ENCODE measurements around the gene RGL3.
"Not testable (repeated sequence)": the region's sequence is repeated elsewhere in the genome, so short reads cannot be mapped to it uniquely, and the experiment has no call there.

RGL3 gene

DNA sequence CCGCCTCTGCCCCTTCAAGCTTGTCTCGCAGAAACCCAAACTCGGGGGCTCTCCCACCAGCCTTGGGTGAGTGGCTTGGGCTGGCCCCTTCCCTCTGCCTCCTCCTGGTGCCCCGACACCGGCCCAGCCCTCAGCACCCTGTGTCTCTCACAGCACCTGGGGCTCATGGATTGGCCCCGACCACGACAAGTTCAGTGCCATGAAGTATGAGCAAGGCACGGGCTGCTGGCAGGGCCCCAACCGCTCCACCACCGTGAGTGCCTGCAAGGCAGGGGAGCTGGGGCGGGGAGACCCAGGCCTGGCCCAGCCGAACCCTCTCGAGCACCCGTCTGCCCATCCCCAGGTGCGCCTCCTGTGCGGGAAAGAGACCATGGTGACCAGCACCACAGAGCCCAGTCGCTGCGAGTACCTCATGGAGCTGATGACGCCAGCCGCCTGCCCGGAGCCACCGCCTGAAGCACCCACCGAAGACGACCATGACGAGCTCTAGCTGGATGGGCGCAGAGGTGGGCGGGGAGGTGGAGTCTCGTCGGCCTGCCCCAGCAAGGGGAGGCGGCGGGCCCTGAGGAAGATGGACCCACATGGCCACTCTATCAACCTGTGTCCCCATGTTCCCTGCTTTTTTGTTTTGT lies 29.9 kb upstream of the RGL3 start:
- no peak for DNase-seq

GRCh38 chr19:11448410-11448809 lies 29.3 kb upstream of the RGL3 start:
- DNase-seq: no peak

DNA sequence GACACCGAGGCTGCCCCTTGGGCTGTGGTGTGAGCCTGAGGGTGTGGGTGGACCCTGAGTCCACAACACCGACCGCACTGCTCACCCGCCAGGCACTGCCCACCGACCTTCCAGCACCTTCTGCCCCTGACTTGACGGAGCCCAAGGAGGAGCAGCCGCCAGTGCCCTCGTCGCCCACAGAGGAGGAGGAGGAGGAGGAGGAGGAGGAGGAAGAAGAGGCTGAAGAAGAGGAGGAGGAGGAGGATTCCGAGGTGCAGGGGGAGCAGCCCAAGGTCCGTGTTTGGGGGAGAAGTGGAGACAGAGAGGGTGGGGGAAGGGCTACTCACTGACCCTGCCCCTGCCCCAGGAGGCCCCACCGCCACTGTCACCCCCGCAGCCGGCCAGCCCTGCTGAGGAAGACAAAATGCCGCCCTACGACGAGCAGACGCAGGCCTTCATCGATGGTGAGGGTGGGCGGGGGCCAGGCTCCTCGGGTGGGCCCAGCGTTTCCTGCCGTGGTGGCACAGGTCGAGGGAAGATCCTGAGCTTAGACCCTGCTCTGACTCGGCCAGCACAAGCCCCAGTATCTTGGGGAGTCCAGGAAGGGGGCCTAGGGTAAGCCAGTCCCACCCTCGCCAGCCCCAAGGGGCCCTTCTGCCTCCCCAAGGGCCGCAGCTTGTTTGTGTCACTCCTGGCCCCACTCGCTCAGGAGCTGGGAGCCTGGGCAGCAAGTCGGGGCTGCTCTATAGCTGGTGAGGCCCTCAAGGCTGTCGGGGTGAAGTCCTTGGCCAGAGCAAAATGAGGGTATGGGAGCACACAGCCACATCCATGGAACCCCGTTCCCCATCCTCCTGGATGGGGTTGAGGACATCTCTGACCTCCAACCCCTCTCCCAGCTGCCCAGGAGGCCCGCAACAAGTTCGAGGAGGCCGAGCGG lies 28.5 kb upstream of the RGL3 start:
- no peak for DNase-seq

- peak; percentile 69 for DNase-seq
Measured at GRCh38 chr19:11446652-11447301, 27.7 kb upstream of the RGL3 start.

- DNase-seq: no peak
Measured at GRCh38 chr19:11446271-11446651, 27.1 kb upstream of the RGL3 start.

DNA sequence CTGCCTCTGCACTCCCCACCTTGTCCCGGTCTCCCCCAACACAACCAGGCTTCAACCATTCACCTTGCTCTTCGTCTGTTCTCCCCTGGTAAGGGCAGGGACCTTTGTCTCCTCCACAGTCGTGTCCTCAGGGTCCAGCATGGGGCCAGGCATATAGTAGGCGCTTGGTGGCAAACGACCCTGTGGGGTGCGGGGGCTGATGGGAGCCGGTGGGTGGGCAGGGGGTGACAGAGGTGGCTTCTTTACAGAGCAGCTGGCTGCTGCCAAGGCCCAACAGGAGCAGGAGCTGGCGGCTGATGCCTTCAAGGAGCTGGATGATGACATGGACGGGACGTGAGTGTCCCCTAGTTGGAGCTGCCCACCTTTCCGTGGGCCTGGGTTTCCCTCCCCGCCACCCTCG lies 26.0 kb upstream of the RGL3 start:
- no peak for DNase-seq

GRCh38 chr19:11444059-11444458 lies 24.9 kb upstream of the RGL3 start:
- DNase-seq: no peak

- DNase-seq: no peak
Measured at GRCh38 chr19:11437955-11438354, 18.8 kb upstream of the RGL3 start.

DNA sequence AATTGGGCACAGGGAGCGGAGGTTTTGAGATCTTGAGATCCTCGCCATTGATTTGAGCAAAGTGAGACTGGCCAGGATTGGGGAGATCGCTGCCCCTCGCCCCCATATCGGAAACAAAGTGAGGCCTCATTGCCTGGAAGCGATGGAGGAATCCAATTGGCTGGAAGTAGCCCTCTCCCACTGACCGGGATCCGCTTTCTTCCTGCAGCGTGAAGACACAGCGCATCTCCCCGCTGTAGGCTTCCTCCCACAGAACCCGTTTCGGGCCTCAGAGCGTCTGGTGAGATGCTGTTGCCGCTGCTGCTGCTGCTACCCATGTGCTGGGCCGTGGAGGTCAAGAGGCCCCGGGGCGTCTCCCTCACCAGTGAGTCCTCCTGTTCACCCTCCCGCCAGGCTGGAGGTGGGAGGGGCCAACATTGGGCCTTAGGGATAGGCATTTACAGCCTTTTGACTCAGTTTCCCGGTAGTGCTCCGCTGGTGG lies 16.8 kb upstream of the RGL3 start:
- peak; percentile 26 for DNase-seq

GRCh38 chr19:11435057-11435832 lies 16.1 kb upstream of the RGL3 start, which contains the start of the genes ODAD3 and PRKCSH:
TSS of gene ODAD3 (minus strand) at chr19:11435121. CDS start at chr19:11435016, 105 bp downstream.
TSS of gene PRKCSH (plus strand) at chr19:11435635. CDS start at chr19:11436118, 483 bp downstream.
- DNase-seq: peak; percentile 100

DNA sequence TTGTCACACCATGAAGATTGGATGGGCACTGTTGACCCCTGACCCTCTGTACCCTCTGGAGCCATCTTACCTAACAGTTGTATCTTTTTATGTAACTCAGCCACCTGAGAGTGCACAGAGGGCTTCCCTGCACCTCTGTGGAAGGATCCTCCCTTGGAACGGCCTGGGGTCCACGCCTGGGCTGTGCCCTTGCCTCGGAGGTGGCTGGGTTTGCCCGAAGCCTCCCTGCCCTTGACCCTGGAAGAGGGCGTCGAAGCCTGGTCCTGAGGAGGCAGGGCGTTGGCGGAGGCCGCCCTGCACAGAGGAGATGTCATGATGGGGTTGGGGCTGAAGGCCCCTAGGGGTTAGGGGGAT lies 15.6 kb upstream of the RGL3 start:
- DNase-seq: no peak

DNA sequence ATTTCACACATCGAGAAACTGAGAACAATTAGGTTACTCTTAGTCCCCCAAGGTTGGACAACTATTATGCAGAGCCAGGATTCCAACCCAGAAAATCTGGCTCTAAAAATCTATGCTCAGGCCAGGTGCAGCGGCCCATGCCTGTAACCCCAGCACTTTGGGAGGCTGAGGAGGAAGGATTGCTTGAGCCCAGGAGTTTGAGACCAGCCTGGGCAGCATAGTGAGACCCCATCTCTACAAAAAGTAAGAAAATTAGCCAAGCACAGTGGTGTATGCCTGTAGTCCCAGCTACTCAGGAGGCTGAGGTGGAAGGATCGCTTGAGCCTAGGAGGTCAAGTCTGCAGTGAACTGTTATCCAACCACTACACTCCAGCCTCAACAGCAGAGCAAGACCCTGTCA lies 14.4 kb upstream of the RGL3 start:
- DNase-seq: not testable (repeated sequence)

DNA sequence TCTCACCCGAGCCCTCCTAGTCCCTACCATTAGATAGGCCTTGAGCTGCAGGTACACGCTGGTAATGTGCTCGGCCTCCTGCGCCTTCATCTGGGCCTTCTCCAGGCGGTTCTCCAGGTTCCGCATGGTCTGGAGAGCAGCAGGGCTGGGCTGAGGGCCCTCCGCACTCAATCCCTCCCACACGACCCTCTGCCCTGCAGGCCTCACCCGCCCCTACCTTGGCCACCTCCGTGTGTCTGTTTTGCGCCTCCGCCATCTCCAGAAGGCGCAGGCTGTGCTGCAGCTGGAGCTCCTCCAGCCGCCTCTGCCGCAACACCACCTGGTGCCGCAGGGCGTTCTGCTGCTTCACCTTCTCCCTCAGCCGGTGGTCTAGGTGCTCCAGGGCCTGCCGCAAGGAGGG lies 7.5 kb upstream of the RGL3 start:
- no peak for DNase-seq

DNA sequence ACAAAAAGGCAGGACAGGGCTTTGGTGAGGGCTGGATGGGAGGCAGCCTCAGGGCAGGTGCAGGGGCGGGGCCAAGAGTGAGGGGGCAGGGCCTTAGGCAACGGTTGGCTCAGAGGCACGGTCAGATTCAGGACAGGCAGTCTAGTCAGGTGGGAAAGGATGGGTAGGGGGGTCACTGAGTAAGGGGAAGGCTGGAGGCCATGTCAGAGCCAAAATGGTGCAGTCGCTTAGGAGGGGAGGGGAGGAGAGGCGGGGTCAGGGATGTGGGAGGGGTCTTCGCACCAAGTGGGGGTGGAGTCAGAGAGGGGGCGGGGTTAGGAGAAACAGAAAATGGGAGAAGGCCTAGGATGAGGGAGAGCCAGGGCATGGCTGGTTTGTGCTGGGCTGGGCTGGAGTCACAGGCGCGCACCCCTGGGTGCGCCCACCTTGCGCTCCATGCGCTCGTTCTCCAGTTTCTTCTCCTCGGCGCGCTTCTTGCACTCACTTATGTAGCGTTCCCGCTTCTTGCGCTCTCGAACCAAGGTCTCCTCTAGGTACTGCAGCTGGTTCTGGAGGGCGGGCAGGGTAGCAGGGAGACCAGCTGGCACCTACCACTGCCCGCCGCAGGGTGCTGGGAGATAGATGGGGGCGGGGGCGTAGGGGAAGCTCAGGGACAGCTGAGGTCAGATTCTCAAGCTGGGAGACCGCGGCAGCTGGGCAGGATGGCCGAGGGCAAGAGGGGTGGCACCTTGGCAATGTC lies 6.8 kb upstream of the RGL3 start:
- no peak for DNase-seq

DNA sequence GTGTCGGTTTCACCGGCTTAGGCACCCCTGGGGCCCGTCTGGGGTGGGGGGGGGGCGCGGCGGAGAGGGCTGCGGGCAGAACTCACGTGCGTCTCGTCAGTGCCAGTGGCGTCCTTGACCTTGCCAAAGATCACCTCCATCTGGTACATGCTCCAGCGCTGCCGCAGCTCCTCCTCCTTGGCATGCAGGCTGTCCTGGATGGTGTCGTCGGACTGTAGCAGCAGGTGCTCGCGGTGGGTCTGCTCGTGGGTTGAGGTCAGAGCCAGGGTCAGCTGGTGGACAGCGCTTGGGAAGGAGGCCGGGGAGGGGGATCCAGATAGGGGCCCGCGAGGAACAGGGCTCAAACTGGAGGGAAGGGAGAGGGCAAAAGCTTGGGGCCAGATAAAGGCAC lies 4.7 kb upstream of the RGL3 start:
- DNase-seq: no peak

- DNase-seq: no peak
Measured at GRCh38 chr19:11423164-11423790, 4.2 kb upstream of the RGL3 start.

GRCh38 chr19:11422163-11423065 lies 3.3 kb upstream of the RGL3 start:
- peak; percentile 53 for DNase-seq

GRCh38 chr19:11421371-11422098 lies 2.4 kb upstream of the RGL3 start:
- no peak for DNase-seq

DNA sequence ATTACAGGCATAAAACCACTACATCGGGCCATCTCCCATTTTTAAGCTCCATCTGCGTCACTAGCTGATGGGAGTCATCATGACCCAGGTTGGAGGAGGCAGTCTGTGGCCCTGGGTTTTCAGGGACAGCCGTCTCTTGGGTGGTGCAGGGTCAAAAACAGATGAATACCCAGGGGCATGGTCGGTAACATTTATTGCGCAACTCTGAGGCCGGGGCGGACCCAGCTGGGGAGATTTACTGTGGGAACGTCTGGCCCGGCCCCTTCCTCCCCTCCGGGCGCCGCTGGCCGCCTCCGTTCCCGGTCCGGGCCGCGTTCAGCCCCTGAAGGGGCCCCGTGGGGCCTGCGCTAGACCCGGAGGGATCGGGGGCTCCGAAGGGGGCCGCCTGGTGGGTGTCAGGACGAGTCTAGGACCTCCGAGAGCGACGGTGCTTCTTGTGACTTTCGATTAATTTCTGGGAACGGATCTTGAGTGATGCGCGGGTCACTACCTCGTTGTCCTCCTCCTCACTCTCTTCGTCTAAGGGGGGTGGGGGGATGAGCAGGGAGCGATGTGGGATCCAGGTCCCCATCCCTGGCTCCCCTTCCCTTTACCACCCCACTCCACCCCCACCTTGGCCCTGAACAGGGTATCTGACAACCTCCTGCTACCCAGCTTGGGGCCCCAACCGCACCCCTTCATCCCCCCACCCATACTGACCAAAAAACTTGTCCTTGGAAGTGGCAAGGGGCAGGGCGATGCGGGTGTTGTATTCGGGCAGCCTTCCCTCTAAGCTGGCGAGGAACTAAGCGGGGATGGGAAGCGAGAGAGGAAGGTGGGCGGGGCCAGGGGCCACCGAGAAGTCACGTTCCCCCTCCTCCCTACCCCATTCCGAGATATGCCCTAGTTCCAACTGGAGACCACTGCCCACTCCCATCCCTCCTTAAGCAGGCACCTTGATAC lies 1.6 kb upstream of the RGL3 start:
- no peak for DNase-seq

All from suppressor macrophage treated with lipopolysaccharide for 4 hours (primary cell).